ENCODE results near the gene TXNL1.
"Not testable (repeated sequence)": the region's sequence is repeated elsewhere in the genome, so short reads cannot be mapped to it uniquely, and the experiment has no call there.

Gene TXNL1

GRCh38 chr18:56638232-56639103, at the start of gene TXNL1:
Gene TXNL1 (minus strand): TSS chr18:56638592. CDS start chr18:56638440, 152 bp downstream.
- peak; percentile 63 for DNase-seq (ENCODE audit: insufficient read length, low spot score)
- peak; percentile 82 for FAIRE-seq
- peak; percentile 66 for TF ChIP-seq POLR2A (IDR thresholded peaks at IDR 0.05; ENCODE audit: low read depth, low read length)

- no peak for DNase-seq (ENCODE audit: insufficient read length, low spot score)
- no peak for TF ChIP-seq POLR2A (IDR thresholded peaks at IDR 0.05; ENCODE audit: low read depth, low read length)
- FAIRE-seq: no peak
Observed at GRCh38 chr18:56684277-56684676, 45.9 kb upstream of the TXNL1 start.

GRCh38 chr18:56678836-56679565, 40.6 kb upstream of the TXNL1 start:
- no peak for TF ChIP-seq POLR2A (IDR thresholded peaks at IDR 0.05; ENCODE audit: low read depth, low read length)
- FAIRE-seq (no peak), DNase-seq (ENCODE audit: insufficient read length, low spot score) (no peak)

GRCh38 chr18:56676639-56677038, 38.2 kb upstream of the TXNL1 start:
- FAIRE-seq: no peak
- TF ChIP-seq POLR2A (IDR thresholded peaks at IDR 0.05; ENCODE audit: low read depth, low read length): no peak
- DNase-seq (ENCODE audit: insufficient read length, low spot score): no peak

- no peak for DNase-seq (ENCODE audit: insufficient read length, low spot score)
- no peak for FAIRE-seq
- no peak for TF ChIP-seq POLR2A (IDR thresholded peaks at IDR 0.05; ENCODE audit: low read depth, low read length)
Observed at GRCh38 chr18:56672981-56673380, 34.6 kb upstream of the TXNL1 start.

GRCh38 chr18:56672391-56672790, 34.0 kb upstream of the TXNL1 start:
- FAIRE-seq: no peak
- DNase-seq (ENCODE audit: insufficient read length, low spot score): no peak
- no peak for TF ChIP-seq POLR2A (IDR thresholded peaks at IDR 0.05; ENCODE audit: low read depth, low read length)

GRCh38 chr18:56662902-56663301, 24.5 kb upstream of the TXNL1 start:
- FAIRE-seq (no peak), DNase-seq (ENCODE audit: insufficient read length, low spot score) (no peak)
- TF ChIP-seq POLR2A (IDR thresholded peaks at IDR 0.05; ENCODE audit: low read depth, low read length): no peak

- TF ChIP-seq POLR2A (IDR thresholded peaks at IDR 0.05; ENCODE audit: low read depth, low read length): no peak
- DNase-seq (ENCODE audit: insufficient read length, low spot score) (no peak), FAIRE-seq (no peak)
Observed at GRCh38 chr18:56662502-56662901, 24.1 kb upstream of the TXNL1 start.

GRCh38 chr18:56662063-56662408, 23.6 kb upstream of the TXNL1 start:
- DNase-seq (ENCODE audit: insufficient read length, low spot score) (no peak), FAIRE-seq (no peak)

GRCh38 chr18:56661360-56662062, 23.1 kb upstream of the TXNL1 start:
- FAIRE-seq: no peak
- no peak for DNase-seq (ENCODE audit: insufficient read length, low spot score)
- TF ChIP-seq POLR2A (IDR thresholded peaks at IDR 0.05; ENCODE audit: low read depth, low read length): no peak

More at GRCh38 chr18:56662063-56662408, 23.6 kb upstream of the TXNL1 start:
- TF ChIP-seq POLR2A (IDR thresholded peaks at IDR 0.05; ENCODE audit: low read depth, low read length): no peak

- no peak for TF ChIP-seq POLR2A (IDR thresholded peaks at IDR 0.05; ENCODE audit: low read depth, low read length)
- no peak for DNase-seq (ENCODE audit: insufficient read length, low spot score)
- no peak for FAIRE-seq
Observed at GRCh38 chr18:56660655-56661054, 22.3 kb upstream of the TXNL1 start.

GRCh38 chr18:56659111-56659510, 20.7 kb upstream of the TXNL1 start:
- no peak for FAIRE-seq

GRCh38 chr18:56658261-56658660, 19.9 kb upstream of the TXNL1 start:
- no peak for FAIRE-seq
- no peak for DNase-seq (ENCODE audit: insufficient read length, low spot score)
- TF ChIP-seq POLR2A (IDR thresholded peaks at IDR 0.05; ENCODE audit: low read depth, low read length): no peak

More at GRCh38 chr18:56659111-56659510, 20.7 kb upstream of the TXNL1 start:
- no peak for DNase-seq (ENCODE audit: insufficient read length, low spot score)
- no peak for TF ChIP-seq POLR2A (IDR thresholded peaks at IDR 0.05; ENCODE audit: low read depth, low read length)

- DNase-seq (ENCODE audit: insufficient read length, low spot score); FAIRE-seq: not testable (repeated sequence)
Observed at GRCh38 chr18:56654280-56654679, 15.9 kb upstream of the TXNL1 start.
